GM15510 (cell line): ENCODE results near the gene CFAP206.

Source experiments
- POLR2A ChIP-seq: IDR thresholded peaks from 3 replicates; pipeline ENCODE4 v1.6.1; 2011; ENCODE audit warnings: borderline replicate concordance; ENCODE audit not compliant: insufficient read length; ENCODE audit errors: extremely low read depth

The CFAP206 gene

DNA sequence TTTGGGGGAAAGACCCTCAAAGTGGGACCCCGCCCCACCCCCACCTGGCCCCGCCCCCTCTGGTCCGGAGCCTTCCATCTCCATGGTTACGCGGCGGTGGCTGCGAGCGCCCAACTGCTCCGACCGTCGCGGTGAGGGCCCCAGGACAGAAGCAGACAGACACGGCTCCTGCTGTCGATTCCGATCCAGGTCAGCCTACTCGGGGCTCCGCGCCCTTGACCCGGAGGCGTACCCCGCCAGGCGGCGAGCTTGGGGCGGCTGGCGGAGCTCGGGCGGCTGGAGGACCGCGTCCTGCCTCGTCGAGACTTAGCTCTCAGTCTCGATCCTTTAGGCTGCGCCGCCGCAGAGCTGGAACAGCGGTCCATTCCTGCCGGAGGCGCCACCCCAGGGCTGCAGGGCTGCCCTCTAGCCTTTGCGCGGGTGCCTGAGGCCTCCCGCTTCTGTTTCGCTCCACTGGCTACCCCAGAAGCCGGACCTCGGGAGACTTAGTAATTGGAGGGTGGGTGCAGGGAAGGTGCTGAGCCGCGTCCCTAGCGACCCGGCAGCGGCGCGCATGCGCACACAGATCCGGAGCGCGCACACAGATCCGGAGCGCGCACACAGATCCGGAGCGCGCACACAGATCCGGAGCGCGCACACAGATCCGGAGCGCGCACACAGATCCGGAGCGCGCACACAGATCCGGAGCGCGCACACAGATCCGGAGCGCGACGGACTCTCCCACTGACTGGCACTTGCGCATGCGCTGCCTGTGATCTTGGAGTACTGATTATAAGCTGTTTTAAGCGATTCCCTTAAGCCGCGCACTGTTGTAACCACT, at the start of gene CFAP206:
TSS of gene CFAP206 (plus strand) at position 72 of the 820 bp plus-strand sequence. CDS start 1,868 bp downstream, outside the sequence.
- TF ChIP-seq POLR2A = no peak

DNA sequence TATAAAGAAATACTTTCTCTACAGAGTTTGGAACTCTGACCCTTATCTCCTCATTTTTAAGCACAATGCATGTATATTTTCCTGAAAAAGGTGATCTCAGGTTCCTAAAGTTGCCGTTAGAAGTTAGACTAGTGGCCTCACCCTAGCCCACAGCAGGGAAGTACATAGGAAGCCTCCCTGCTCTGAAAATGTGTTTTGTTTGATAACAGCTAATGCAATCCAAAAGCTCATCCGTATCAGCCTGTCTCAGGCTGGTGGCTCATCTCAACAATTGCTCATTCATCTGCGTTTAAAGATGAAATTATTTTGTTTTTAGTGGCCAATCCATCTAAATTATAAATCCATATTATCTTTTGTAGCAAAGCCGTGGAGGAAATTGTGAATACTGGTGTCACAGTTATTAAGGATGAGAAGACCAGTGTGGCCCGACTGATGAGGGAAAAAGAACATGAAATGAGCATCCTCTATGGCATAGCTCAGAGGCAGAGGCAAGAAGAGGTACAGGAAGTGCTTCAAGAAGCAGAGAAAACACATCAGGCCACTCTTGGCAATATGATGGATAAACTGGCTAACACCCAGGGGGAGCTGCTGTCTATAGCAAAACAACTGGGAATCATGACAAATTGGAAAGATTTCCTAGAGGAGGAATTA, 43.0 kb upstream of the CFAP206 start:
- no peak for TF ChIP-seq POLR2A

GRCh38 chr6:87366072-87366827, 41.5 kb upstream of the CFAP206 start:
- TF ChIP-seq POLR2A = no peak

DNA sequence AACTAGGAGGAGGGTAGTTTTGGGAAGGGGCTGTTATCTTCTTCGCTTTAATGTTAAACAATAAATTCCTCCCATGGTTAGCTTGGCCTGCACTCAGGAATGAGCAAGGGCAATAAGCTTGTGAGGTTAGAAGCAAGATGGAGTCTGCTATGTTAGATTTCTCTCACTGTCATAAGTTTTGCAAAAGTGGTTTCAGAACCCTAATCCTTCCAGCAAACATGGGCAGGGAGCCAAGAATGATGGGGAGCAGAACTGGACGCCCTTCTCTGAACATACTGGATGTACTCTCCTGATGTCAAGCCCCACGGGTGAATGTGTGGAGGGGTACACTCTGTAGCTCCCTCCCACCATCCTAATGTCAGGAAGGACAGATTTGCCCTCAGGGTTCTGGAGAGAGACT, 40.9 kb upstream of the CFAP206 start:
- TF ChIP-seq POLR2A = no peak

DNA sequence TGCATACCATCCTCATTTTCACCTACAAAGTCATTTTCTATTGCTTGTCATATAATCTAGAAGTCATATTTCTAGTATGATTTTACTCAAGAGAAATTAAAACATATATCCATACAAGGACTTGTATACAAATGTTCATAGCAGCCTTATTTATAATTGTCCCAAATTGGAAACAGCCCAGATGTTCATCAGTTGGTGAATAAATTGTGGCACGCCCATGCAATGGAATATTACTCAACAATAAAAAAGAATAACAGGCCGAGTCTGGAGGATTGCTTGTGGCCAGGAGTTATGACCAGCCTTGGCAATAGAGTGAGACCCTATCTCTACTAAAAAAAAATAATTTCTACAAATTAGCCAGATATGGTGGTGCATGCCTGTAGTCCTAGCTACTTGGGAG, 34.4 kb upstream of the CFAP206 start:
- TF ChIP-seq POLR2A = no peak

GRCh38 chr6:87375315-87375714, 32.5 kb upstream of the CFAP206 start:
- TF ChIP-seq POLR2A = no peak

- TF ChIP-seq POLR2A = no peak
Measured at GRCh38 chr6:87376643-87377042, 31.1 kb upstream of the CFAP206 start.

DNA sequence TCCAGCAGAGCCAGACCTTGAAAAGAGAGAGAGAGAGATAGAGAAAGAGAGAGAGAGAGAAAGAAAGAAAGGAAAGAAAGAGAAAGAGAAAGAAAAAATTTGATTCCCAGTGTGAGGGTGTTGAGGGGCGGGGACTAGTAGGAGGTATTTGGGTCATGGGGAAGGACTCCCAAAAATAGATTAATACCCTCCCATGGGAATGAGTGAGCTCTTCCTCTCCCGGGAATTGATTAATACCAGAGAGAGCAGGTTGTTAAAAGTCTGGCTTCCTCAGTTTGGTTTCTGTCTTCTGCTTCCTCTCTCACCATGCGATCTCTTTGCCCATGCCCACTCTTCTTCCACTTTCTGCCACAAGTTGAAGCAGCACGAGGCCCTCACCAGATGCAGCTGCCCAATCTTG, 28.8 kb upstream of the CFAP206 start:
- TF ChIP-seq POLR2A = no peak

GRCh38 chr6:87382861-87383260, 24.9 kb upstream of the CFAP206 start:
- no peak for TF ChIP-seq POLR2A

- TF ChIP-seq POLR2A = no peak
Measured at GRCh38 chr6:87384038-87384437, 23.7 kb upstream of the CFAP206 start.

- no peak for TF ChIP-seq POLR2A
Measured at GRCh38 chr6:87384449-87384848, 23.3 kb upstream of the CFAP206 start.

- TF ChIP-seq POLR2A = no peak
Measured at GRCh38 chr6:87391334-87391733, 16.4 kb upstream of the CFAP206 start.

DNA sequence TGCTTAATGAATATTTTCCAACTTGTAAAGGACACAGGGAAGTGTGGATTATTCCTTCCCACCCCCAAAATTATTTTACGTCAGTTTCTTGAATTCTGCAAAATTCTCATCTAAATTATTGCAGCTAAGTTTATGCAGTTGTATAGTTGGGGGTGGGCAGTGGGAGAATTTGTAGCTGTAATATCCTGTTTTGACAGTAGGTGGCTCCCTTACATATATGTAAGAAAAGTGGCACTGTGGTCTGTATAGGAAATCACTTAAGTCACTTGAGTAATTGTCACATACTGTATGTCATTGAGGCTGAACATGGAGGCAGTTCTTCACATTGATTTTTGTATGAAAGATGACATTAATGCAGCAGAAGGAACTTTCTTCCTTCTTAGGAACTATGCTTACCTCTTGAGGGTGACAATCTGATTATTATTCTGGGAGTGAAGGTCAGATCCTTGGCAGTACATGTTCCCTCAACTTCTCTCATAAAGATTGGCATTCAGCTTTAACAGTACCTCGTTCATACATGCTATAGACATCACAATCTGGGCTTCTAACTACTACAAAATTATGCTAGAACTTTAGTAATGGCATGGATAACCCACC, 14.6 kb upstream of the CFAP206 start:
- TF ChIP-seq POLR2A = no peak

DNA sequence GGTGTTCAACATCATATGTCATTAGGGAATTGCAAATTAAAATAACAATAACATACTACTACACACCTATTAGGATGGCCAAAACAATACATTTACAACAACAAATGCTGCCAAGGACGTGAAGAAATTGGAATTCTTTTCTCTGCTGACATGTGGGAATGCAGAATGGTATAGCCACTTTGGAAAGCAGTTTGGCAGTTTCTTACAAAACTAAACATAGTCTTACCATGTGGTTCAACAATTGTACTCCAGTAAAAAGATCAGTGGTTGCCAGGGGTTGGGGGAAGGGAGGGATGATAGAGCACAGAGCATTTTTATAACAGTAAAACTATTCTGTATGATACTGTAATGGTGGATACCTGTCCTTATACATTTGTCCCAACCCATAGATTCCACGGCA, 12.3 kb upstream of the CFAP206 start:
- no peak for TF ChIP-seq POLR2A

GRCh38 chr6:87396595-87397392, 11.0 kb upstream of the CFAP206 start:
- TF ChIP-seq POLR2A = no peak

DNA sequence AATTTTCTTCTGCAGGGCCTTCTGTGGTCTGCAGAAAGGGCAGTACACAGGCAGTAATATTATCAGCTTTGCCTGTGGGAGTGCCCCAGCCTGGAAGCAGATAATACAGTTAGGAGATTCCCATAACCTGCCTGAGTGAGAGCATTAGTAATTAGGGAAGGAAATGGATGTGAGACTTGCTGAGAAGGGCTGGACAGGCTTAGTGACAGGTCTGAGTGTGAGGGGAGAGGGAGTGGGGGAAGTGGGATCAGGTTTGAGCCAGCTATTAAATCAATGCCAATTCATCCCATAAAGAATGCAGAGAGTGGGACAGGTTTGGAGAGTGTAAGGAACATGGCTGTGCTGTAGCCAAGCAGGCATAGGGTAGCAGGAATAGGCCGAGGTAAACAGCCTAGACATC, 10.1 kb upstream of the CFAP206 start:
- no peak for TF ChIP-seq POLR2A
